ENCODE results near the gene DNAJC24.

GRCh38 chr11:31464436-31464835 lies 94.8 kb downstream of the DNAJC24 start:
- TF ChIP-seq CTCF (conservative IDR thresholded peaks at IDR 0.05 in 1 of 2, IDR thresholded peaks at IDR 0.05 in 1 of 2; ENCODE audit: extremely low read depth in 1 of 2, insufficient read depth in 1 of 2, low read depth in 1 of 2, low read length in 2 of 2) (no peak), EZH2 (IDR thresholded peaks at IDR 0.05; ENCODE audit: borderline replicate concordance, low read length) (no peak)
